K562 (cell line): ENCODE results near the gene DLK1. TPM values are rescaled to one million over a fixed set of nuclear protein-coding genes. Genes with fewer than 3 reads are reported as not detected.

Source experiments
- ATAC-seq: fragments of 200-7000 bp; cut with Tn5 transposase; 3 replicates; pipeline ENCODE4 v1.9.1; 2020; ENCODE audit warnings: moderate library complexity
- BruUV-seq: library from RNA; stranded (reverse); fragments of 400-500 nt; replicated peaks from 2 replicates; lab custom pipeline; 2021; lab: Mats Ljungman, UMichigan
- CTCF ChIA-PET: fragments of 300-600 bp; formaldehyde crosslinking; extraction: SDS; loops from one replicate; lab custom pipeline; 2021; ENCODE audit warnings: low intra/inter-chr PET ratio; lab: Yijun Ruan, JAX
- POLR2A ChIA-PET: fragments of 300-600, 350-650 bp; sonication (Branson Sonifier 250); formaldehyde crosslinking; extraction: SDS; loops from one replicate; lab custom pipeline; 2021; ENCODE audit warnings: antibody characterized with exemption, inconsistent platforms; lab: Yijun Ruan, JAX
- DNase-seq, 4 experiments: peaks; one replicate each; pipeline versions ENCODE4 v3.0.0 to v3.0.0-alpha.2; 2011 to 2018; ENCODE audit warnings: low spot score in 3 of 4, mixed read lengths in 3 of 4; ENCODE audit errors: extremely low read depth in 1 of 4
- FAIRE-seq: peaks from 2 replicates; lab custom pipeline; 2011; peaks lifted over from hg19 to GRCh38; lab: Jason Lieb, UNC
- H2AFZ ChIP-seq: 2 replicates; pipeline ENCODE4 v1.6.0; 2011; ENCODE audit warnings: low read depth, low read length, control low read depth, inconsistent platforms
- H3K27ac ChIP-seq: fragments of 200-600 bp; 3 replicates; pipeline ENCODE4 v1.8.0; 2011; ENCODE audit warnings: low read depth, mild to moderate bottlenecking, control low read depth, inconsistent platforms, low read length, moderate library complexity, mixed read lengths; ENCODE audit errors: extremely low read depth
- H3K27me3 ChIP-seq, 2 experiments: fragments of 300-600 bp in 1 of 2; 2 replicates in 1 of 2; 3 replicates in 1 of 2; pipeline versions ENCODE4 v1.6.0 to v1.8.0; 2011; ENCODE audit warnings: inconsistent platforms in 2 of 2, low read length in 2 of 2, mild to moderate bottlenecking in 1 of 2, mixed read lengths in 1 of 2, moderate library complexity in 1 of 2; ENCODE audit not compliant: control insufficient read depth in 2 of 2, insufficient read depth in 2 of 2
- H3K36me3 ChIP-seq: fragments of 300-600 bp; 3 replicates; pipeline ENCODE4 v1.8.0; 2011; ENCODE audit warnings: mild to moderate bottlenecking, low read length, inconsistent platforms; ENCODE audit not compliant: control insufficient read depth, insufficient read depth
- H3K4me1 ChIP-seq, 2 experiments: fragments of 200-600 bp in 1 of 2; replicated peaks in 1 of 2; 2 replicates in 1 of 2; 3 replicates in 1 of 2; pipeline versions ENCODE4 v1.5.1 to v1.8.0; 2011; ENCODE audit warnings: inconsistent platforms in 2 of 2, low read length in 2 of 2, mild to moderate bottlenecking in 1 of 2, mixed read lengths in 1 of 2, moderate library complexity in 1 of 2; ENCODE audit not compliant: control insufficient read depth in 2 of 2, insufficient read depth in 2 of 2
- H3K4me2 ChIP-seq: 2 replicates; pipeline ENCODE4 v1.6.1; 2011; ENCODE audit warnings: low read length, control low read depth, inconsistent platforms, mixed read lengths; ENCODE audit not compliant: insufficient read depth
- H3K4me3 ChIP-seq: fragments of 200-600 bp; sonication (generic), shearing (Covaris generic); 2 replicates; pipeline ENCODE4 v1.5.1; 2016; ENCODE audit warnings: control low read depth, inconsistent platforms
- H3K79me2 ChIP-seq: fragments of 200-600 bp; 3 replicates; pipeline ENCODE4 v1.8.0; 2011; ENCODE audit warnings: low read length, inconsistent platforms; ENCODE audit not compliant: control insufficient read depth, insufficient read depth
- H3K9ac ChIP-seq, 2 experiments: 2 replicates each; pipeline versions ENCODE4 v1.6.0 to v1.6.1; 2011; ENCODE audit warnings: low read depth in 2 of 2, low read length in 2 of 2, control low read depth in 1 of 2, inconsistent platforms in 1 of 2, mild to moderate bottlenecking in 1 of 2, mixed read lengths in 1 of 2; ENCODE audit not compliant: insufficient read depth in 1 of 2
- H3K9me1 ChIP-seq: one replicate; pipeline ENCODE4 v1.6.0; 2011; ENCODE audit warnings: inconsistent platforms, mild to moderate bottlenecking, low read length, moderate library complexity; ENCODE audit not compliant: control insufficient read depth, insufficient read depth
- H3K9me3 ChIP-seq: replicated peaks from 2 replicates; pipeline ENCODE4 v1.5.1; 2011; ENCODE audit warnings: low read depth, low read length, inconsistent platforms; ENCODE audit not compliant: control insufficient read depth, insufficient read depth
- H4K20me1 ChIP-seq: replicated peaks from 2 replicates; pipeline ENCODE4 v1.6.1; 2011; ENCODE audit warnings: low read length, inconsistent platforms, mixed read lengths; ENCODE audit not compliant: control insufficient read depth, insufficient read depth
- CEBPG ChIP-seq, 3 experiments: fragments of 200-800 bp in 1 of 3; sonication (Bioruptor generic) in 1 of 3; sonication (generic) in 1 of 3; formaldehyde crosslinking in 1 of 3; IDR thresholded peaks in 2 of 3; conservative IDR thresholded peaks in 1 of 3; 2 replicates each; pipeline versions ENCODE4 v1.6.1 to v1.8.0; 2016 to 2022; ENCODE audit warnings: missing compliant biosample characterization in 2 of 3, missing genetic modification characterization in 2 of 3, mild to moderate bottlenecking in 1 of 3, missing genetic modification reagents in 1 of 3
- ELK1 ChIP-seq: sonication (generic); formaldehyde crosslinking; IDR thresholded peaks from 2 replicates; pipeline ENCODE4 v1.8.1; 2022; ENCODE audit warnings: missing genetic modification reagents
- KAT2B ChIP-seq: IDR thresholded peaks from one replicate; pipeline ENCODE4 v1.6.1; 2012; ENCODE audit warnings: low read depth, mild to moderate bottlenecking, control low read depth, inconsistent platforms, low read length, moderate library complexity
- MLX ChIP-seq, 2 experiments: fragments of 450-650 bp in 1 of 2; sonication (generic) in 1 of 2; formaldehyde crosslinking; conservative IDR thresholded peaks; 2 replicates each; pipeline versions ENCODE4 v1.4.0 to v1.8.1; 2020 to 2022; ENCODE audit warnings: mild to moderate bottlenecking in 1 of 2, missing genetic modification reagents in 1 of 2
- MYNN ChIP-seq, 2 experiments: sonication (generic); formaldehyde crosslinking in 1 of 2; IDR thresholded peaks; 2 replicates each; pipeline versions ENCODE4 v1.5.0 to v1.6.1; 2016 to 2020; ENCODE audit warnings: antibody characterized with exemption in 1 of 2, missing genetic modification reagents in 1 of 2
- PHTF2 ChIP-seq: fragments of 250-450 bp; sonication (Bioruptor Pico); IDR thresholded peaks from 2 replicates; pipeline ENCODE4 v1.5.0; 2021; ENCODE audit warnings: mild to moderate bottlenecking
- RFX7 ChIP-seq: fragments of 250-450 bp; sonication (Bioruptor Pico); IDR thresholded peaks from 2 replicates; pipeline ENCODE4 v1.5.1; 2021; ENCODE audit warnings: mild to moderate bottlenecking
- SIRT6 ChIP-seq: IDR thresholded peaks from one replicate; pipeline ENCODE4 v1.6.1; 2012; ENCODE audit warnings: low read depth, mild to moderate bottlenecking, control low read depth, inconsistent platforms, low read length, moderate library complexity
- SMC3 ChIP-seq: conservative IDR thresholded peaks from 2 replicates; pipeline ENCODE4 v1.6.1; 2011; ENCODE audit warnings: low read depth, low read length, improper control_type of control experiment; ENCODE audit not compliant: insufficient read depth
- STAT5B ChIP-seq: fragments of 250-450 bp; sonication (Bioruptor Pico); IDR thresholded peaks from 2 replicates; pipeline ENCODE4 v1.8.0; 2021; ENCODE audit warnings: mild to moderate bottlenecking, inconsistent platforms
- TEAD4 ChIP-seq, 2 experiments: sonication (generic) in 1 of 2; formaldehyde crosslinking in 1 of 2; IDR thresholded peaks; 2 replicates each; pipeline versions ENCODE4 v1.6.1 to v1.8.0; 2012 to 2022; ENCODE audit warnings: borderline replicate concordance in 1 of 2, inconsistent platforms in 1 of 2, low read length in 1 of 2, mild to moderate bottlenecking in 1 of 2, missing genetic modification reagents in 1 of 2
- THRA ChIP-seq: fragments of 450-650 bp; IDR thresholded peaks from 2 replicates; pipeline ENCODE4 v1.6.1; 2017; ENCODE audit warnings: mild to moderate bottlenecking, moderate library complexity
- XRCC5 ChIP-seq: fragments of 200-400 bp; formaldehyde crosslinking; IDR thresholded peaks from 2 replicates; pipeline ENCODE4 v1.6.1; 2017; ENCODE audit warnings: low read depth, mild to moderate bottlenecking, low read length
- ZNF212 ChIP-seq: fragments of 450-650 bp; formaldehyde crosslinking; IDR thresholded peaks from 2 replicates; pipeline ENCODE4 v1.4.0; 2020; ENCODE audit warnings: mild to moderate bottlenecking
- ZNF347 ChIP-seq: fragments of 450-650 bp; formaldehyde crosslinking; IDR thresholded peaks from 2 replicates; pipeline ENCODE4 v1.4.0; 2020; ENCODE audit warnings: low read depth, mild to moderate bottlenecking, moderate library complexity
- ZNF512 ChIP-seq: IDR thresholded peaks from 2 replicates; pipeline ENCODE4 v1.6.1; 2016; ENCODE audit warnings: missing genetic modification characterization, missing compliant biosample characterization
- WGBS: fragments of 100-300 bp; shearing (Covaris generic); methylation state at CpG from one replicate; pipeline ENCODE4 v1.1.6; 2016; ENCODE audit warnings: low coverage, mixed read lengths; ENCODE audit not compliant: insufficient coverage; ENCODE audit errors: missing lambda C conversion rate; 5-methylcytosine and 5-hydroxymethylcytosine counted together
- in situ Hi-C: fragments of 300-500 bp; cut with MboI; formaldehyde crosslinking; loops from 4 replicates; pipeline ENCODE4 v1.15.0; 2018; ENCODE audit warnings: inconsistent platforms, mixed read lengths
- intact Hi-C: fragments of 100-400 bp; cut with micrococcal nuclease; formaldehyde crosslinking; loops from 2 replicates; pipeline ENCODE4 v1.14.2; 2022
- polyA plus RNA-seq, 8 experiments: library from polyadenylated mRNA; depleted of rRNA in 4 of 8; stranded (reverse) in 5 of 8; unstranded in 3 of 8; fragments of >200 nt; fragmentation: Nextera tagmentation in 2 of 8; fragmentation: Illumina TruSeq in 1 of 8; extraction: Ambion mirVana in 2 of 8; extraction: Trizol in 1 of 8; gene quantifications; 2 replicates each; pipeline versions ENCODE4 v1.2.1 to v1.2.3, GENCODE V29; 2011 to 2014; ENCODE audit warnings: inconsistent platforms in 1 of 8, missing spikeins in 1 of 8
- total RNA-seq, 7 experiments: library from RNA; depleted of rRNA in 6 of 7; stranded (reverse); fragments of >200 nt in 6 of 7; fragmentation: Illumina TruSeq in 2 of 7; extraction: Trizol in 2 of 7; gene quantifications; 2 replicates each; pipeline versions ENCODE4 v1.2.1 to v1.2.3, GENCODE V29; 2011 to 2021; ENCODE audit warnings: low replicate concordance in 1 of 7

DLK1 gene
- total and polyA plus RNA-seq, 9 of the 15 experiments (the other 6 are each of a cell fraction or from before 2014, with no cell fraction given): 4.4 to 97.2 (median 15.3) TPM

GRCh38 chr14:100785626-100786025 is 58.9 kb downstream of the DLK1 start:
- POLR2A ChIA-PET: interaction anchor here (0.6 kb wide), 1 partner anchor 13 kb away, joined by 3 read pairs; no protein-coding TSS in a partner anchor
- Histone ChIP-seq H2AFZ (no peak overlapping the region), H3K9ac (no peak overlapping the region), H3K4me1 (peaks cover 28 to 47% of the 10 kb centered on the region in 2 experiments), H3K4me3 (no peak overlapping the region), H3K9me1 (no peaks in the 10 kb centered on the region), H3K36me3 (no peaks in the 10 kb centered on the region), H4K20me1 (no peaks in the 10 kb centered on the region), H3K27me3 (no peaks in the 10 kb centered on the region), H3K9me3 (no peaks in the 10 kb centered on the region), H3K27ac (no peak overlapping the region), H3K79me2 (no peaks in the 10 kb centered on the region), H3K4me2 (no peak overlapping the region)
- intact Hi-C loops: no loop called here
- ATAC-seq (no peak), FAIRE-seq (no peak), DNase-seq (no peak)
- 86% methylated on average over 4 of the region's 7 CpGs for WGBS
- CTCF ChIA-PET: no interaction called here
- BruUV-seq: no TSS peak
- in situ Hi-C loops: no loop called here
- TF ChIP-seq THRA: no peak
- no peak for TF ChIP-seq ZNF512 (tag)
- TF ChIP-seq ZNF212 (CRISPR knock-in tag): no peak
- TF ChIP-seq MLX (CRISPR knock-in tag; conservative IDR thresholded peaks at IDR 0.05): no peak
- TF ChIP-seq ELK1: no peak
- TF ChIP-seq ZNF347 (CRISPR knock-in tag): no peak
- no peak for TF ChIP-seq PHTF2 (CRISPR knock-in tag)
- TF ChIP-seq SIRT6: no peak
- TF ChIP-seq XRCC5: no peak
- TF ChIP-seq MYNN (IDR thresholded peaks at IDR 0.05): no peak
- TF ChIP-seq MYNN (CRISPR knock-in tag; IDR thresholded peaks at IDR 0.05): no peak
- TF ChIP-seq KAT2B: no peak
- no peak for TF ChIP-seq CEBPG (CRISPR knock-in tag; IDR thresholded peaks at IDR 0.05)
- TF ChIP-seq CEBPG (tag; conservative IDR thresholded peaks at IDR 0.05 in 1 of 2, IDR thresholded peaks at IDR 0.05 in 1 of 2): no peak
- TF ChIP-seq TEAD4 (IDR thresholded peaks at IDR 0.05; ENCODE audit: low read length): no peak
- no peak for TF ChIP-seq TEAD4 (CRISPR knock-in tag; IDR thresholded peaks at IDR 0.05; ENCODE audit: borderline replicate concordance)
- no peak for TF ChIP-seq STAT5B (CRISPR knock-in tag)
- TF ChIP-seq SMC3: no peak
- no peak for TF ChIP-seq RFX7
